ENCODE results near the gene BIRC5.

The BIRC5 gene

GRCh38 chr17:78247304-78247703, 33.3 kb downstream of the BIRC5 start:
- Histone ChIP-seq H3K9me3 (peaks cover 12% of the 10 kb centered on the region), H4K20me1 (no peaks in the 10 kb centered on the region), H3K9ac (0 out of 2 replicates have a peak overlapping the region, but pooled peaks have one; percentile 11), H3K4me3 (no peak overlapping the region), H3K27me3 (no peaks in the 10 kb centered on the region), H3K4me1 (peaks cover 54% of the 10 kb centered on the region), H3K27ac (no peak overlapping the region), H3K4me2 (no peak overlapping the region), H3K36me3 (no peaks in the 10 kb centered on the region)
- no peak for TF ChIP-seq Cebpa-rat (IDR thresholded peaks at IDR 0.05)

- 0 out of 2 replicates have a peak overlapping the region, but pooled peaks have one; percentile 51 for H3K27ac ChIP-seq
- no peak overlapping the region for H3K9ac ChIP-seq
- no peak overlapping the region for H3K4me2 ChIP-seq
- H3K36me3 ChIP-seq: no peaks in the 10 kb centered on the region
- TF ChIP-seq Cebpa-rat (IDR thresholded peaks at IDR 0.05): no peak
- peaks cover 54% of the 10 kb centered on the region for H3K4me1 ChIP-seq
- peaks cover 9% of the 10 kb centered on the region; the same call in 1 of the 2 replicates for H3K27me3 ChIP-seq
- H3K9me3 ChIP-seq: peaks cover 12% of the 10 kb centered on the region
- H4K20me1 ChIP-seq: no peaks in the 10 kb centered on the region
- H3K4me3 ChIP-seq: no peak overlapping the region
These were observed 34.2 kb downstream of the BIRC5 start for GRCh38 chr17:78248051-78248914.

GRCh38 chr17:78249074-78249817, 35.2 kb downstream of the BIRC5 start:
- no peak overlapping the region for H3K4me3 ChIP-seq
- no peak overlapping the region for H3K27ac ChIP-seq
- TF ChIP-seq Cebpa-rat (IDR thresholded peaks at IDR 0.05): no peak
- peaks cover 54% of the 10 kb centered on the region for H3K4me1 ChIP-seq
- H3K36me3 ChIP-seq: no peaks in the 10 kb centered on the region
- no peaks in the 10 kb centered on the region for H4K20me1 ChIP-seq
- peaks cover 10% of the 10 kb centered on the region; the same call in 1 of the 2 replicates for H3K27me3 ChIP-seq
- H3K9me3 ChIP-seq: peaks cover 12% of the 10 kb centered on the region
- no peak overlapping the region for H3K9ac ChIP-seq
- H3K4me2 ChIP-seq: no peak overlapping the region

- TF ChIP-seq Cebpa-rat (IDR thresholded peaks at IDR 0.05): no peak
- peaks cover 10% of the 10 kb centered on the region; the same call in 1 of the 2 replicates for H3K27me3 ChIP-seq
- no peak overlapping the region for H3K4me3 ChIP-seq
- no peak overlapping the region for H3K9ac ChIP-seq
- no peaks in the 10 kb centered on the region for H3K36me3 ChIP-seq
- peaks cover 12% of the 10 kb centered on the region for H3K9me3 ChIP-seq
- H3K27ac ChIP-seq: no peak overlapping the region
- no peaks in the 10 kb centered on the region for H4K20me1 ChIP-seq
- peaks cover 48% of the 10 kb centered on the region for H3K4me1 ChIP-seq
- H3K4me2 ChIP-seq: peak overlapping the region; percentile 14; the same call in 1 of the 2 replicates
These were observed 36.1 kb downstream of the BIRC5 start for GRCh38 chr17:78249818-78250806.

- Histone ChIP-seq H3K36me3 (no peaks in the 10 kb centered on the region), H4K20me1 (no peaks in the 10 kb centered on the region), H3K27ac (no peak overlapping the region), H3K4me1 (peaks cover 54% of the 10 kb centered on the region), H3K4me2 (peak overlapping the region; percentile 95), H3K4me3 (no peak overlapping the region), H3K9me3 (peaks cover 3% of the 10 kb centered on the region), H3K9ac (no peak overlapping the region), H3K27me3 (peaks cover 10% of the 10 kb centered on the region; the same call in 1 of the 2 replicates)
- TF ChIP-seq Cebpa-rat (IDR thresholded peaks at IDR 0.05): no peak
These were observed 37.1 kb downstream of the BIRC5 start for GRCh38 chr17:78250891-78251772.

GRCh38 chr17:78251773-78252103, 37.7 kb downstream of the BIRC5 start:
- Histone ChIP-seq H3K4me1 (peaks cover 58% of the 10 kb centered on the region), H3K27me3 (peaks cover 10% of the 10 kb centered on the region; the same call in 1 of the 2 replicates), H3K4me2 (peak overlapping the region; percentile 95), H4K20me1 (no peaks in the 10 kb centered on the region), H3K9me3 (no peaks in the 10 kb centered on the region), H3K36me3 (no peaks in the 10 kb centered on the region), H3K27ac (no peak overlapping the region), H3K4me3 (no peak overlapping the region), H3K9ac (no peak overlapping the region)
- no peak for TF ChIP-seq Cebpa-rat (IDR thresholded peaks at IDR 0.05)

GRCh38 chr17:78252111-78252634, 38.1 kb downstream of the BIRC5 start:
- no peak overlapping the region for H3K4me3 ChIP-seq
- H3K4me2 ChIP-seq: peak overlapping the region; percentile 95
- no peaks in the 10 kb centered on the region for H4K20me1 ChIP-seq
- H3K27me3 ChIP-seq: peaks cover 10% of the 10 kb centered on the region; the same call in 1 of the 2 replicates
- TF ChIP-seq Cebpa-rat (IDR thresholded peaks at IDR 0.05): no peak
- no peak overlapping the region for H3K9ac ChIP-seq
- no peaks in the 10 kb centered on the region for H3K9me3 ChIP-seq
- H3K27ac ChIP-seq: no peak overlapping the region
- H3K4me1 ChIP-seq: peaks cover 62% of the 10 kb centered on the region
- no peaks in the 10 kb centered on the region for H3K36me3 ChIP-seq

Data from BLaER1 (cell line).